ENCODE data around the gene DMD.

The DMD gene

DNA sequence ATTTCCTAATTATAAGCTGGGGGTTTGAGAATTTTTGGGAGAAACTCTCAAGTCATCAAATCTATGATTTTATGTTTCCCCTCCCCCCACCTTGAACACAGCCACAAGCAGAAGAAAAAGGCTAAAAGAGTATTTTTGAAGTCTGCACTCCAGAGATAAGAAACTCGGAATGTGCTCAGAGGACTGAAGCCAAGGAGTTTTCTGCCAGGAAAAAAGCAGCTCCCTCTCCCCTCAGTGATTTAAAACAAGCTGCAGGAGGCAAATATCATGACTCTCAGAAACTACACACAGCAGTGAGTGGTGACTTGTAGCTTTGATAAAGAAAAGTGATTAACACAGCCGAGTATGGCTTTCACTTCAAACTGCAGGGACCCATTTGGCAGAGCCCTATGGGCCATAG lies 1339.3 kb downstream of the DMD start:
- no peak for DNase-seq (ENCODE audit: low read depth in 2 of 2)

DNA sequence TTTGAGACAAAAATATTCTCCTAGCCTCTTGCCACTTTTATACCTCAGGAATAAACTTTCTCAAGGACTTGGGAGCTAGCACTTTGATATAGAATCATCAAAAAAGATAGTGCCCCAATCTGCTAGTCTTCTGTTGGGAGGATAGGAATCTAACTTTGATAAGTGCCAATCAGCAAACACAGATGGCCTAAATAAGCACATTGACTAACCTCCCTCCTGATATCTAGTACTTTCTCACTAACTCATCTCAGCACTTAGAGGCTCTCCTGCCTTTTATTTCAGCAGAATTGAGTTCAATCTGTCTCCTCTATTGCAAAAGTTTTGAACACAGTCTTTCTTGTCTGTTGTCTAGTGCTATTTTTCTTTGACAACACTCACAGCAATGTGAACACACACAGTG lies 1341.1 kb downstream of the DMD start:
- DNase-seq (ENCODE audit: low read depth in 2 of 2): no peak

GRCh38 chrX:31860686-31861085 lies 1350.7 kb downstream of the DMD start:
- no peak for DNase-seq (ENCODE audit: low read depth in 2 of 2)

DNA sequence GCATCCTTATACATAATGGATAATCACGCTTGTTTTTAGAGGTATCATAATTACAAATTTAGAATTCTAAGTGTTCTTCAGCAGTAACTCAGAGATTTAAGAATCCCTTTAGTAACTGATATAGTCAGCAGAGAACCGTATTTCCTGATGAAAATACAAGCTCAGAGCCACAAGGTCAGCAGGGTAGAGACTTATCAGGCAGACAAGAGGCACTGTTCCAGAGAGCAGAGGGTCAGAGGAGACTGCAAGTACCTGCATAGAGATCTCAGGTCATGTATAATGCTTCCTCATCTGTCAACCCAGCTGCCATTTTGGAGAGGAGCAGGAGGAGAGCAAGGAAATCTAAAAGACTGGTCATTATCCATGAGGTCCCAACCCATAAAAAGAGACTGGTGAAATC lies 1352.4 kb downstream of the DMD start:
- DNase-seq (ENCODE audit: low read depth in 2 of 2): no peak

DNA sequence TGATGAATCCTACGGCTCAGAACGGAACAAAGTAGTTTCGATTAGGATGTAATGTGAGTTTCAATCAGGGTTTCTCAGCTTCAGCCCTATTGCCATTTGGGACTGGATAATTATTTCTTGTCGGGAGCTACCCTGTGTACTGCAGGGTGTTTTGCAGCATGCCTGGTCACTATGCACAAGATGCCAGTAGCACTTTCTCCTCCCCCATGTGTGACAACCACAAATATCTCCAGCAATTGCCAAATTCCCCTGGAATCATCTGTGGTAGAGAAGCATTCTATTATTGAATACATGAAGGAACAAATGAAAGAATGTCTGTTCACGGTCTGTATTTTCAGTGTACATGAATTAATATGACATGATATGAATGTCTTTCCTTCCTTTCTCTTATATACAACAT lies 1356.6 kb downstream of the DMD start:
- DNase-seq (ENCODE audit: low read depth in 2 of 2): no peak

DNA sequence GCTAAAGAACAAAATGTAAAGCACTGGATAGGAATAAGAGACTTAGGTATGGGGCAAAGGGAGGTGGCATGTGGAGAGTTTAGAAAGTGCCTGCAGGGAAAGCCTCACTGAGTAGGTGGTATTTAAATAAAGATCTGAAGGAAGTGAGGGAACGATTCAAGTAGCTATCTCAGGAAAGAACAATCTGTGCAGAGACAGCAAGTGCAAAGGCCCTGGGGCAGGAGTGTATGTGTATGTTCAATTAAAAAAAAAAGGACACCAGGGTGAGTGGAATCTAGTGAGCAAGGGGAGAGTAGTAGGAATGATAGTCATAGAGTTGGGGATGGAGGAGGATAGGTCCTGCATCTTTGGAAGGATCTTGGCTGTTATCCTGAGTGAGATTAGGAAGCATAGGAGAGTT lies 1359.6 kb downstream of the DMD start:
- no peak for DNase-seq (ENCODE audit: low read depth in 2 of 2)

- no peak for DNase-seq (ENCODE audit: low read depth in 2 of 2)
Observed at GRCh38 chrX:31847773-31848172, 1363.6 kb downstream of the DMD start.

- DNase-seq (ENCODE audit: low read depth in 2 of 2): no peak
Observed at GRCh38 chrX:31845003-31845402, 1366.3 kb downstream of the DMD start.

DNA sequence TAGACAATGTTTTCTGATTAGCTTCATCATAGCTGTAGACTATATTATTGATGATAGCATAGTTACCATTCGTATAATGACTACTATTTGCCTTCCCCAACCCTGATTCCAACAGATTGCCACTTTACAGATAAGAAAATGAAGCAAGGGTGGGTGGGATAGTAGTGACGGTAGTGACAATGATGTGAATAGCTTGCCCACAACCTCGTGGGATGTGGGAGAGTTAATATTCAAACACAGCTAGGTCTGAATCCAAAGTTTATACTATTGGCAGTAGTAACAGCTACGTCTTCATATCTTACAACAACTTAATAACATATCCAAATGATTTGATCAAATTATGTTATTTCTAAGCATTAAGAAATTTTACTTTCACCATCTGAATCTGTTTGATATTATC lies 1372.7 kb downstream of the DMD start:
- DNase-seq (ENCODE audit: low read depth in 2 of 2): no peak

- no peak for DNase-seq (ENCODE audit: low read depth in 2 of 2)
Observed at GRCh38 chrX:31837445-31838049, 1373.8 kb downstream of the DMD start.

DNA sequence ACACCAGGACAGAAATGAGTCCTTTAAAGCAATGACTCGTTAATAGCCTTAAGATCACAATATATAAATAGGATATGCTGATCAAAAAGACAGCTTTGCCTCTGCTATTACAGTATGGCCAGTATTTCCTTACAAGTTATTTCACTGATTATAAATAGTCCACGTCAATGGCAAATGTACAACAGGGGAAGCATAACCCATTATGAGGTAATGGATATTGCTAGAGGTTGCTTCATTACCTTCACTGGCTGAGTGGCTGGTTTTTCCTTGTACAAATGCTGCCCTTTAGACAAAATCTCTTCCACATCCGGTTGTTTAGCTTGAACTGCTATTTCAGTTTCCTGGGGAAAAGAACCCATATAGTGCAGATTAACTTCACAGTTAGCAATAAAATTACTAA lies 1374.9 kb downstream of the DMD start:
- no peak for DNase-seq (ENCODE audit: low read depth in 2 of 2)

DNA sequence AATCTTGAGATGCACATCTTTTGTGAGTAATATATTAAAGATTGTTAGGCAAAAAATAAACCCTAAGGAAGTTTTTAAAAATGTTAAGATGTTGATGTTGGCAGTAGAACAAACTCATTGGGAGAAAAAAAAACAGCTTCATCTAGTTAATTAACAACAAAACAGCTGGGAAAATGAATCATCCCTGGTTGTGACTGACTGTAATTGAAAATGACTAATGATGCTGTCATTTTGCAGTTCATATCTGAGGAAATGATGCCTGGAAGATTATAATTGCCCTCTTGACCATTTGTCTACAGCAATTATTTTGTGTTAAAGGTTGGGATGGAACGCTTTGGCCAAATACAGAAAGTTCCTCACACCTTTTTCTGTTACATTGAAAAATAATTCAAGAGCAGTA lies 1379.1 kb downstream of the DMD start:
- no peak for DNase-seq (ENCODE audit: low read depth in 2 of 2)

- DNase-seq (ENCODE audit: low read depth in 2 of 2): no peak
Observed at GRCh38 chrX:31820430-31821210, 1390.7 kb downstream of the DMD start.

DNA sequence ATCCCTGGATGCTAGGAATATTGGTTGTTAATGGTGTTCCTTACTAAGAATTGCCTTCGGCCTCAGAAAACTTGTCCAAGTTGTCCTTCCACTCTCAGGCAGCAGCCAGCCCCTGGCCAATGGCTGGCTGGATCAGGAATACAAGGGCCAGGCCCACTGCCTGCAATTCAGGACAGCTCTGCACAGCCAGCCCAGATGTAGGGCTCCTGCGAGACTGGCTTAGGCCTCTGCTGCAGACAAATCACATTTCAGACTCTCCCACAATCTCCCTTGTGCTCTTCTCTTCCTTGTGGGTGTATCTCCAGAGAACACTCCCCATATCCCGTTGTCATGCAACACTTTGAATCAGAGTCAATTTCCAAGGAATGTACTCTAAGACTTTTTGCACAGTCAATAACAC lies 1391.9 kb downstream of the DMD start:
- no peak for DNase-seq (ENCODE audit: low read depth in 2 of 2)

DNA sequence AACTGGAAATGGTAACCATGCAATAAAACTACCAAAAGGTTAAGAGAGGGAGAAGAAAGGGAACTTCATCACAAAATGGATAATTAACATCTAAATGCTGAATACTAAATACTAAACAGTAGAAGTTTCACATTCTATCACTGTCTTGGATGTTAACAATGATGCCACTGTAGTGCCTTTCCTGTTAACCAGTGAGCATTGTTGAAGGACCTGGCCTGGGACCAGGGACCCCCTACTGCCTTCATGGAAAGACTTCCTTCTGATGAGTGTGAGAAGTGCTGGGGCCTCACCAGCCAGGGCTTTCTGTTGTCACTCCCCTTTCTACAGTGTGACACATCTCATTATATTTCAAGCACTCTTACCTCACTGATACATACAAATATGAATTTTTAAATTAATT lies 1400.2 kb downstream of the DMD start:
- no peak for DNase-seq (ENCODE audit: low read depth in 2 of 2)

DNA sequence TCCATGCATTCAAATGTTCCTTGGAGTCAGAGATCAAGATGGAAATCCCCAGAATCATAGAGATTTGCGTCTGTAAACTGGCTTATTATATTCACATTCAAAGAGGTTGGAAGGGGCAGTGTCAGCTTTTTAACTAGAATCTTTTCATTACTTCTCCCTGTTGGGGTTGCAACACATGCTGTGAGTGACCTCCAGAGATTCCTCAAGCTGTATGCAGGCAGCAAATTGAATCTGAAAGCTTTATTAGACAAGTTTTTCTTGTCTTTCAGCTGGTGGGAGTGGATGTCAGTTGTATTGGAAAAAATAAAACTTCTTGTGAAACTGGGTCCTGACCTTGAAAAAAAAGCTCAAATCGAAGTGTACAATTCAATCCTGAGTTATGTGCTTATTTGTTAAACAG lies 1403.0 kb downstream of the DMD start:
- DNase-seq (ENCODE audit: low read depth in 2 of 2): no peak

DNA sequence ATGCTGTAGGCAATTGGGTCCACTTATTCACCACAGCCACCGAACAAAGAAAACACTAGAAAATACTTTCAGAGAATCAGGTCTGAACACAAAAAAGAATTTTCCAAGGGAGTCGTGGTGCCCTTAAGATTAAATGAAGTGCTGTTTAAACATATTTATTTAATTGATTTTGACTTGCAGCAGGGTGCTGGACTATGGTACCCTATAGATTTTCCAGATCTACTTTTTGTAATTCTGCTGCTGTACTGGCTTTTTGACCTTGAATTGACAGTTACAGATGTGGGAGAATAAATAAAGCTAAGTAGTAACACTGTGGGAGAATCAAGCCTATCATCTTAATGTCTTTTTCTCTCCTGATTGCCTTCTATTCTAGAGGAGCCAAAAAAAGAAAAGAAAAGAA lies 1404.2 kb downstream of the DMD start:
- no peak for DNase-seq (ENCODE audit: low read depth in 2 of 2)

- DNase-seq (ENCODE audit: low read depth in 2 of 2): no peak
Observed at GRCh38 chrX:31805781-31806180, 1405.6 kb downstream of the DMD start.

DNA sequence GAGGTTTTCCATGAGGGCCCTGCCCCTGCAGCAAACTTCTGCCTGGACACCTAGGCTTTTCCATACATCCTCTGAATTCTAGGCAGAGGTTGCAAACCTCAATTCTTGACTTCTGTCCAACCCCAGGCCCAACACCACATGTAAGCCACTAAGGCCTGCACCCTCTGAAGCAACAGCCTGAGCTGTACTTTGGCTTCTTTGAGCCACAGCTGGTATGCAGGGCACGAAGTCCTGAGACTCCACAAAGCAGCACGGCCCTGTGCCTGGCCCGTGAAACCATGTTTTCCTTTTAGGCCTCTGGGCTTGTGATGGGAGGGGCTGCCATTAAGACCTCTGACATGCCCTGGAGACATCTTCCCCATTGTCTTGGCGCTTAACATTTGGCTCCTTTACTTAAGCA lies 1411.1 kb downstream of the DMD start:
- no peak for DNase-seq (ENCODE audit: low read depth in 2 of 2)

GRCh38 chrX:31796624-31797023 lies 1414.7 kb downstream of the DMD start:
- DNase-seq (ENCODE audit: low read depth in 2 of 2): no peak

DNA sequence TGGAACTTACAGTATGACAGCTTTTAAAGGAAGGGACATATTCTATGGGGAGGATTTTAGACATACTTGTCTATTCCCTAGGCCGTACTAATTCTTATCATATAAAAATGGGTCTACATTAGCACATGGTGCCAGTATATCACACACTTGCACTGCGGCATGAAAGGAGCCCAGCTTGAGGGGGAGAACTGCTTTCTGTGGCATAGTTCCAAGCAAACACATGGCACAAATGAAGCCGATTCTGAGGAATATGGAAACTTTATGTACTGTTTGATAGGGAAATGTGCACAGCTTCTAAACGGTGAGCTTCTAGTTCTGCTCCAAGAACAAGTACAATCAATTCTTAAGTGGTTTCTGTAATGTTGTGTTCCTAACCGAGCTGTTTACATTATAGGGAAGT lies 1463.9 kb downstream of the DMD start:
- no peak for DNase-seq (ENCODE audit: low read depth in 2 of 2)

DNA sequence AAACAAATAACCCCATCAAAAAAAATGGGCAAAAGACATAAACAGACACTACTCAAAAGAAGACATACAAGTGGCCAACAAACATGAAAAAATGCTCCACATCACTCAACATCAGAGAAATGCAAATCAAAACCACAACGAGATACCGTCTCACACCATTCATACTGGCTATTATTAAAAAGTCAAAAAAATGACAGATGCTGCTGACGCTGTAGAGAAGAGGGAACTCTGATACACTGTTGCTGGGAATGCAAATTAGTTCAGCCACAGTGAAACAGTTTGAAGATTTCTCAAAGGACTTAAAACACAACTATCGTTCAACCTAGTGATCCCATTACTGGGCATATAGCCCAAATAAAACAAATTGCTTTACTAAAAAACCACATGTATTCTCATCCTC lies 1468.3 kb downstream of the DMD start:
- DNase-seq (ENCODE audit: low read depth in 2 of 2): no peak

DNA sequence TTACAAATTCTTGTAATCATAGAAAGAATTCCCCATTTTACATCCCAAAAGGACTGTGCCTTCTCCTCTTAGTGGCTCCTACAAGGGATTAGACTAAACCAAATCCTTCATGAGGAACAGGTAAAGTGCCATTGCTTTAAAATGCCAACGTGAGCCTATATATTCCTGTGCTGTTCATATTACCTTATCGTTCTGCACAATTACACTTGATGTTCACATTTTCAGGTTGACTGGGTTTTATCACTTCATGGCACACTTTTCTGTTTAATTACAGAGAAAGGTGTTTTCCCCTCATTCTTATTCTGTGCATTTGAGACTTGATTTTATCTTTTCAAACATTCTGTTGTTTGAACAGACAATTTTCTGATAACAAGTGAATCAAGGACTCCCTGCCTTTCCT lies 1493.9 kb downstream of the DMD start:
- no peak for DNase-seq (ENCODE audit: low read depth in 2 of 2)

DNA sequence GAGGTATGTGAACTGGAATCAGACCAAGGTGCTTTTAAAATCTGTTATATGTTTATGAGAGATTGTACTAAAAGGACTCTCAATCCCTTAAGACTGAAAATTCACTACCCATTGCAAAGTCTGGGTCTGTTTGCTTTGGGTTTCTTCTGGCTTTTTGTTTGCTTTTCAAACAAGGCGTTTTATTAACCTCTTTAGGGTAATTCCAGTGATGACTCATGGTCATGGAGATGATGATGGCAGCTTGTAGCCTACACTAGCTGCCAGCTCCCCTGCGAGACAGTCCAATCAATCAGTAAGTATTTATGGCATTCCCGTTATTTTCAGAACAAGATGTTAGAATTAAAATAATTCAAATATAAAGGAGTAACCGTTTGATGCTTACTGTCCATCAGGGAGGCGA lies 1495.7 kb downstream of the DMD start:
- no peak for DNase-seq (ENCODE audit: low read depth in 2 of 2)

Data from activated CD8-positive, alpha-beta memory T cell treated with anti-CD3 and anti-CD28 coated beads for 4 hours (primary cell).